Measurements from ENCODE around the gene SPON1.

Gene SPON1

GRCh38 chr11:14234446-14234845 lies 271.9 kb downstream of the SPON1 start:
- H3K4me3 ChIP-seq (ENCODE audit: insufficient read length, low read depth) = no peak overlapping the region
- peaks cover 2% of the 10 kb centered on the region for H3K4me1 ChIP-seq (ENCODE audit: insufficient read depth, insufficient read length)
- DNase-seq (ENCODE audit: low read depth, low spot score) = no peak
- H3K27me3 ChIP-seq (ENCODE audit: insufficient read depth, insufficient read length) = no peaks in the 10 kb centered on the region
- no peaks in the 10 kb centered on the region for H3K9me3 ChIP-seq (ENCODE audit: insufficient read depth, low read length)
- TF ChIP-seq SUZ12 (IDR thresholded peaks at IDR 0.05; ENCODE audit: extremely low read depth, insufficient read depth, insufficient read length) (no peak), YY1 (IDR thresholded peaks at IDR 0.05; ENCODE audit: insufficient read depth, insufficient read length) (no peak), ZNF274 (IDR thresholded peaks at IDR 0.05; ENCODE audit: low read depth, low read length) (no peak)
- H3K9ac ChIP-seq (ENCODE audit: insufficient read length, low read depth) = no peak overlapping the region
- no peaks in the 10 kb centered on the region for H3K36me3 ChIP-seq (ENCODE audit: insufficient read depth, insufficient read length, low read length)

- Histone ChIP-seq H3K9me3 (ENCODE audit: insufficient read depth, low read length) (no peaks in the 10 kb centered on the region), H3K9ac (ENCODE audit: insufficient read length, low read depth) (no peak overlapping the region), H3K4me3 (ENCODE audit: insufficient read length, low read depth) (no peak overlapping the region), H3K27me3 (ENCODE audit: insufficient read depth, insufficient read length) (no peaks in the 10 kb centered on the region), H3K36me3 (ENCODE audit: insufficient read depth, insufficient read length, low read length) (no peaks in the 10 kb centered on the region), H3K4me1 (ENCODE audit: insufficient read depth, insufficient read length) (no peaks in the 10 kb centered on the region)
- TF ChIP-seq YY1 (IDR thresholded peaks at IDR 0.05; ENCODE audit: insufficient read depth, insufficient read length) (no peak), ZNF274 (IDR thresholded peaks at IDR 0.05; ENCODE audit: low read depth, low read length) (no peak), SUZ12 (IDR thresholded peaks at IDR 0.05; ENCODE audit: extremely low read depth, insufficient read depth, insufficient read length) (no peak)
- no peak for DNase-seq (ENCODE audit: low read depth, low spot score)
These were observed 273.2 kb downstream of the SPON1 start for GRCh38 chr11:14235701-14236100.

GRCh38 chr11:14237444-14237961 lies 275.0 kb downstream of the SPON1 start:
- no peak for DNase-seq (ENCODE audit: low read depth, low spot score)
- Histone ChIP-seq H3K4me3 (ENCODE audit: insufficient read length, low read depth) (no peak overlapping the region), H3K9ac (ENCODE audit: insufficient read length, low read depth) (no peak overlapping the region), H3K27me3 (ENCODE audit: insufficient read depth, insufficient read length) (no peaks in the 10 kb centered on the region), H3K4me1 (ENCODE audit: insufficient read depth, insufficient read length) (no peaks in the 10 kb centered on the region), H3K36me3 (ENCODE audit: insufficient read depth, insufficient read length, low read length) (no peaks in the 10 kb centered on the region), H3K9me3 (ENCODE audit: insufficient read depth, low read length) (no peaks in the 10 kb centered on the region)
- TF ChIP-seq YY1 (IDR thresholded peaks at IDR 0.05; ENCODE audit: insufficient read depth, insufficient read length) = no peak
- TF ChIP-seq SUZ12 (IDR thresholded peaks at IDR 0.05; ENCODE audit: extremely low read depth, insufficient read depth, insufficient read length) = no peak
- TF ChIP-seq ZNF274 (IDR thresholded peaks at IDR 0.05; ENCODE audit: low read depth, low read length) = no peak

GRCh38 chr11:14240221-14240620 lies 277.7 kb downstream of the SPON1 start:
- Histone ChIP-seq H3K36me3 (ENCODE audit: insufficient read depth, insufficient read length, low read length) (no peaks in the 10 kb centered on the region), H3K27me3 (ENCODE audit: insufficient read depth, insufficient read length) (no peaks in the 10 kb centered on the region), H3K4me3 (ENCODE audit: insufficient read length, low read depth) (no peak overlapping the region), H3K9ac (ENCODE audit: insufficient read length, low read depth) (no peak overlapping the region), H3K4me1 (ENCODE audit: insufficient read depth, insufficient read length) (no peaks in the 10 kb centered on the region), H3K9me3 (ENCODE audit: insufficient read depth, low read length) (no peaks in the 10 kb centered on the region)
- DNase-seq (ENCODE audit: low read depth, low spot score) = no peak
- no peak for TF ChIP-seq SUZ12 (IDR thresholded peaks at IDR 0.05; ENCODE audit: extremely low read depth, insufficient read depth, insufficient read length)
- no peak for TF ChIP-seq ZNF274 (IDR thresholded peaks at IDR 0.05; ENCODE audit: low read depth, low read length)
- no peak for TF ChIP-seq YY1 (IDR thresholded peaks at IDR 0.05; ENCODE audit: insufficient read depth, insufficient read length)

- Histone ChIP-seq H3K27me3 (ENCODE audit: insufficient read depth, insufficient read length) (no peaks in the 10 kb centered on the region), H3K36me3 (ENCODE audit: insufficient read depth, insufficient read length, low read length) (no peaks in the 10 kb centered on the region), H3K9me3 (ENCODE audit: insufficient read depth, low read length) (no peaks in the 10 kb centered on the region), H3K9ac (ENCODE audit: insufficient read length, low read depth) (no peak overlapping the region), H3K4me3 (ENCODE audit: insufficient read length, low read depth) (no peak overlapping the region), H3K4me1 (ENCODE audit: insufficient read depth, insufficient read length) (peaks cover 2% of the 10 kb centered on the region)
- TF ChIP-seq SUZ12 (IDR thresholded peaks at IDR 0.05; ENCODE audit: extremely low read depth, insufficient read depth, insufficient read length) (no peak), ZNF274 (IDR thresholded peaks at IDR 0.05; ENCODE audit: low read depth, low read length) (no peak), YY1 (IDR thresholded peaks at IDR 0.05; ENCODE audit: insufficient read depth, insufficient read length) (no peak)
- DNase-seq (ENCODE audit: low read depth, low spot score) = no peak
These were observed 278.4 kb downstream of the SPON1 start for GRCh38 chr11:14240951-14241350.

- Histone ChIP-seq H3K4me3 (ENCODE audit: insufficient read length, low read depth) (no peak overlapping the region), H3K9ac (ENCODE audit: insufficient read length, low read depth) (no peak overlapping the region), H3K4me1 (ENCODE audit: insufficient read depth, insufficient read length) (peaks cover 2% of the 10 kb centered on the region), H3K36me3 (ENCODE audit: insufficient read depth, insufficient read length, low read length) (no peaks in the 10 kb centered on the region), H3K27me3 (ENCODE audit: insufficient read depth, insufficient read length) (no peaks in the 10 kb centered on the region), H3K9me3 (ENCODE audit: insufficient read depth, low read length) (no peaks in the 10 kb centered on the region)
- no peak for DNase-seq (ENCODE audit: low read depth, low spot score)
- TF ChIP-seq ZNF274 (IDR thresholded peaks at IDR 0.05; ENCODE audit: low read depth, low read length) (no peak), YY1 (IDR thresholded peaks at IDR 0.05; ENCODE audit: insufficient read depth, insufficient read length) (no peak), SUZ12 (IDR thresholded peaks at IDR 0.05; ENCODE audit: extremely low read depth, insufficient read depth, insufficient read length) (no peak)
These were observed 279.7 kb downstream of the SPON1 start for GRCh38 chr11:14242187-14242586.

- H3K4me3 ChIP-seq (ENCODE audit: insufficient read length, low read depth) = no peak overlapping the region
- no peak overlapping the region for H3K9ac ChIP-seq (ENCODE audit: insufficient read length, low read depth)
- no peak for TF ChIP-seq ZNF274 (IDR thresholded peaks at IDR 0.05; ENCODE audit: low read depth, low read length)
- no peak for TF ChIP-seq YY1 (IDR thresholded peaks at IDR 0.05; ENCODE audit: insufficient read depth, insufficient read length)
- no peak for TF ChIP-seq SUZ12 (IDR thresholded peaks at IDR 0.05; ENCODE audit: extremely low read depth, insufficient read depth, insufficient read length)
- no peak for DNase-seq (ENCODE audit: low read depth, low spot score)
- H3K27me3 ChIP-seq (ENCODE audit: insufficient read depth, insufficient read length) = no peaks in the 10 kb centered on the region
- peaks cover 2% of the 10 kb centered on the region for H3K4me1 ChIP-seq (ENCODE audit: insufficient read depth, insufficient read length)
- no peaks in the 10 kb centered on the region for H3K36me3 ChIP-seq (ENCODE audit: insufficient read depth, insufficient read length, low read length)
- H3K9me3 ChIP-seq (ENCODE audit: insufficient read depth, low read length) = no peaks in the 10 kb centered on the region
These were observed 280.2 kb downstream of the SPON1 start for GRCh38 chr11:14242733-14243132.

Measured in NT2/D1 (cell line).